ENCODE data around the gene FBXW8.

FBXW8 gene

DNA sequence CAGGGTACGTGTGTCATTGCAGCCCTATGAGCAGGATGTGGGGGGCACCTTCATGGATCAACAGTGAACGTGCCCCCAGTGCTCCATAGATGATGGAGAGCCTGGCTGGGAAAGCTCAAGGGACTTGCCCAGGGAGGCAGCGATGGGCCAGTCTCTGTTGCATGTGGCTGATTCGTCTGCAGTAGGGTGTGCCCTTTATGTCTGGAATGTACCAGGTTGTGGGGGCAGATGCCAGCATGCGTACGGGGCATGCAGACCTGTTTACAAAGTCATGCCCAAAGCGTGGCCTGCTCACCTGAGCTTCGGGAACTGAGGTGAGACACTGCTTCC lies 116.1 kb downstream of the FBXW8 start:
- Histone ChIP-seq H3K27ac (ENCODE audit: extremely low read depth, low read depth, low read length) (no peak overlapping the region), H3K4me3 (ENCODE audit: low read depth, low read length) (no peak overlapping the region), H3K9me3 (ENCODE audit: control insufficient read depth, insufficient read depth, low read depth, low read length) (no peaks in the 10 kb centered on the region), H3K4me1 (ENCODE audit: control insufficient read depth, insufficient read depth, low read length) (peaks cover 6% of the 10 kb centered on the region), H3K36me3 (ENCODE audit: control insufficient read depth in 2 of 2, insufficient read depth in 1 of 2, low read length in 2 of 2) (peaks cover 0 to 54% of the 10 kb centered on the region in 2 experiments; a peak in 2 of 3 replicates)
- ChIA-PET CTCF (interaction anchor here (0.7 to 6.3 kb wide), 3 partner anchors 33 to 145 kb away, joined by 3 to 106 read pairs (median 4); no protein-coding TSS in a partner anchor), POLR2A (no interaction called here)
- TF ChIP-seq REPIN1 (tag by site-specific recombination; IDR thresholded peaks at IDR 0.05; ENCODE audit: low read depth) (no peak), ZNF558 (tag by site-specific recombination; IDR thresholded peaks at IDR 0.05) (no peak), ZNF114 (tag by site-specific recombination; IDR thresholded peaks at IDR 0.05) (no peak), ZNF2 (tag by site-specific recombination; IDR thresholded peaks at IDR 0.05) (no peak), ZBTB17 (tag by site-specific recombination; IDR thresholded peaks at IDR 0.05) (no peak), IKZF3 (tag by site-specific recombination; IDR thresholded peaks at IDR 0.05) (no peak), ZNF155 (tag by site-specific recombination; IDR thresholded peaks at IDR 0.05) (no peak), ZNF610 (tag by site-specific recombination; IDR thresholded peaks at IDR 0.05; ENCODE audit: borderline replicate concordance) (no peak), ZNF664 (tag by site-specific recombination; IDR thresholded peaks at IDR 0.05) (no peak), ZNF266 (tag by site-specific recombination; IDR thresholded peaks at IDR 0.05; ENCODE audit: low read depth) (no peak), ZNF776 (tag by site-specific recombination; IDR thresholded peaks at IDR 0.05; ENCODE audit: borderline replicate concordance) (no peak), ZNF391 (tag by site-specific recombination; IDR thresholded peaks at IDR 0.05; ENCODE audit: borderline replicate concordance, low read depth) (no peak)
- TF ChIP-seq, protein P1, sequence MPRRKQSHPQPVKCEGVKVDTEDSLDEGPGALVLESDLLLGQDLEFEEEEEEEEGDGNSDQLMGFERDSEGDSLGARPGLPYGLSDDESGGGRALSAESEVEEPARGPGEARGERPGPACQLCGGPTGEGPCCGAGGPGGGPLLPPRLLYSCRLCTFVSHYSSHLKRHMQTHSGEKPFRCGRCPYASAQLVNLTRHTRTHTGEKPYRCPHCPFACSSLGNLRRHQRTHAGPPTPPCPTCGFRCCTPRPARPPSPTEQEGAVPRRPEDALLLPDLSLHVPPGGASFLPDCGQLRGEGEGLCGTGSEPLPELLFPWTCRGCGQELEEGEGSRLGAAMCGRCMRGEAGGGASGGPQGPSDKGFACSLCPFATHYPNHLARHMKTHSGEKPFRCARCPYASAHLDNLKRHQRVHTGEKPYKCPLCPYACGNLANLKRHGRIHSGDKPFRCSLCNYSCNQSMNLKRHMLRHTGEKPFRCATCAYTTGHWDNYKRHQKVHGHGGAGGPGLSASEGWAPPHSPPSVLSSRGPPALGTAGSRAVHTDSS (tag by site-specific recombination; IDR thresholded peaks at IDR 0.05), result no peak
- TF ChIP-seq, protein P2, sequence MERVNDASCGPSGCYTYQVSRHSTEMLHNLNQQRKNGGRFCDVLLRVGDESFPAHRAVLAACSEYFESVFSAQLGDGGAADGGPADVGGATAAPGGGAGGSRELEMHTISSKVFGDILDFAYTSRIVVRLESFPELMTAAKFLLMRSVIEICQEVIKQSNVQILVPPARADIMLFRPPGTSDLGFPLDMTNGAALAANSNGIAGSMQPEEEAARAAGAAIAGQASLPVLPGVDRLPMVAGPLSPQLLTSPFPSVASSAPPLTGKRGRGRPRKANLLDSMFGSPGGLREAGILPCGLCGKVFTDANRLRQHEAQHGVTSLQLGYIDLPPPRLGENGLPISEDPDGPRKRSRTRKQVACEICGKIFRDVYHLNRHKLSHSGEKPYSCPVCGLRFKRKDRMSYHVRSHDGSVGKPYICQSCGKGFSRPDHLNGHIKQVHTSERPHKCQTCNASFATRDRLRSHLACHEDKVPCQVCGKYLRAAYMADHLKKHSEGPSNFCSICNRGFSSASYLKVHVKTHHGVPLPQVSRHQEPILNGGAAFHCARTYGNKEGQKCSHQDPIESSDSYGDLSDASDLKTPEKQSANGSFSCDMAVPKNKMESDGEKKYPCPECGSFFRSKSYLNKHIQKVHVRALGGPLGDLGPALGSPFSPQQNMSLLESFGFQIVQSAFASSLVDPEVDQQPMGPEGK (tag by site-specific recombination; IDR thresholded peaks at IDR 0.05), result no peak
- TF ChIP-seq, protein P3, sequence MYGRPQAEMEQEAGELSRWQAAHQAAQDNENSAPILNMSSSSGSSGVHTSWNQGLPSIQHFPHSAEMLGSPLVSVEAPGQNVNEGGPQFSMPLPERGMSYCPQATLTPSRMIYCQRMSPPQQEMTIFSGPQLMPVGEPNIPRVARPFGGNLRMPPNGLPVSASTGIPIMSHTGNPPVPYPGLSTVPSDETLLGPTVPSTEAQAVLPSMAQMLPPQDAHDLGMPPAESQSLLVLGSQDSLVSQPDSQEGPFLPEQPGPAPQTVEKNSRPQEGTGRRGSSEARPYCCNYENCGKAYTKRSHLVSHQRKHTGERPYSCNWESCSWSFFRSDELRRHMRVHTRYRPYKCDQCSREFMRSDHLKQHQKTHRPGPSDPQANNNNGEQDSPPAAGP (tag by site-specific recombination; IDR thresholded peaks at IDR 0.05), result no peak
- TF ChIP-seq, protein P4, sequence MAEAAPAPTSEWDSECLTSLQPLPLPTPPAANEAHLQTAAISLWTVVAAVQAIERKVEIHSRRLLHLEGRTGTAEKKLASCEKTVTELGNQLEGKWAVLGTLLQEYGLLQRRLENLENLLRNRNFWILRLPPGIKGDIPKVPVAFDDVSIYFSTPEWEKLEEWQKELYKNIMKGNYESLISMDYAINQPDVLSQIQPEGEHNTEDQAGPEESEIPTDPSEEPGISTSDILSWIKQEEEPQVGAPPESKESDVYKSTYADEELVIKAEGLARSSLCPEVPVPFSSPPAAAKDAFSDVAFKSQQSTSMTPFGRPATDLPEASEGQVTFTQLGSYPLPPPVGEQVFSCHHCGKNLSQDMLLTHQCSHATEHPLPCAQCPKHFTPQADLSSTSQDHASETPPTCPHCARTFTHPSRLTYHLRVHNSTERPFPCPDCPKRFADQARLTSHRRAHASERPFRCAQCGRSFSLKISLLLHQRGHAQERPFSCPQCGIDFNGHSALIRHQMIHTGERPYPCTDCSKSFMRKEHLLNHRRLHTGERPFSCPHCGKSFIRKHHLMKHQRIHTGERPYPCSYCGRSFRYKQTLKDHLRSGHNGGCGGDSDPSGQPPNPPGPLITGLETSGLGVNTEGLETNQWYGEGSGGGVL (tag by site-specific recombination; IDR thresholded peaks at IDR 0.05), result no peak
- TF ChIP-seq, protein P5, sequence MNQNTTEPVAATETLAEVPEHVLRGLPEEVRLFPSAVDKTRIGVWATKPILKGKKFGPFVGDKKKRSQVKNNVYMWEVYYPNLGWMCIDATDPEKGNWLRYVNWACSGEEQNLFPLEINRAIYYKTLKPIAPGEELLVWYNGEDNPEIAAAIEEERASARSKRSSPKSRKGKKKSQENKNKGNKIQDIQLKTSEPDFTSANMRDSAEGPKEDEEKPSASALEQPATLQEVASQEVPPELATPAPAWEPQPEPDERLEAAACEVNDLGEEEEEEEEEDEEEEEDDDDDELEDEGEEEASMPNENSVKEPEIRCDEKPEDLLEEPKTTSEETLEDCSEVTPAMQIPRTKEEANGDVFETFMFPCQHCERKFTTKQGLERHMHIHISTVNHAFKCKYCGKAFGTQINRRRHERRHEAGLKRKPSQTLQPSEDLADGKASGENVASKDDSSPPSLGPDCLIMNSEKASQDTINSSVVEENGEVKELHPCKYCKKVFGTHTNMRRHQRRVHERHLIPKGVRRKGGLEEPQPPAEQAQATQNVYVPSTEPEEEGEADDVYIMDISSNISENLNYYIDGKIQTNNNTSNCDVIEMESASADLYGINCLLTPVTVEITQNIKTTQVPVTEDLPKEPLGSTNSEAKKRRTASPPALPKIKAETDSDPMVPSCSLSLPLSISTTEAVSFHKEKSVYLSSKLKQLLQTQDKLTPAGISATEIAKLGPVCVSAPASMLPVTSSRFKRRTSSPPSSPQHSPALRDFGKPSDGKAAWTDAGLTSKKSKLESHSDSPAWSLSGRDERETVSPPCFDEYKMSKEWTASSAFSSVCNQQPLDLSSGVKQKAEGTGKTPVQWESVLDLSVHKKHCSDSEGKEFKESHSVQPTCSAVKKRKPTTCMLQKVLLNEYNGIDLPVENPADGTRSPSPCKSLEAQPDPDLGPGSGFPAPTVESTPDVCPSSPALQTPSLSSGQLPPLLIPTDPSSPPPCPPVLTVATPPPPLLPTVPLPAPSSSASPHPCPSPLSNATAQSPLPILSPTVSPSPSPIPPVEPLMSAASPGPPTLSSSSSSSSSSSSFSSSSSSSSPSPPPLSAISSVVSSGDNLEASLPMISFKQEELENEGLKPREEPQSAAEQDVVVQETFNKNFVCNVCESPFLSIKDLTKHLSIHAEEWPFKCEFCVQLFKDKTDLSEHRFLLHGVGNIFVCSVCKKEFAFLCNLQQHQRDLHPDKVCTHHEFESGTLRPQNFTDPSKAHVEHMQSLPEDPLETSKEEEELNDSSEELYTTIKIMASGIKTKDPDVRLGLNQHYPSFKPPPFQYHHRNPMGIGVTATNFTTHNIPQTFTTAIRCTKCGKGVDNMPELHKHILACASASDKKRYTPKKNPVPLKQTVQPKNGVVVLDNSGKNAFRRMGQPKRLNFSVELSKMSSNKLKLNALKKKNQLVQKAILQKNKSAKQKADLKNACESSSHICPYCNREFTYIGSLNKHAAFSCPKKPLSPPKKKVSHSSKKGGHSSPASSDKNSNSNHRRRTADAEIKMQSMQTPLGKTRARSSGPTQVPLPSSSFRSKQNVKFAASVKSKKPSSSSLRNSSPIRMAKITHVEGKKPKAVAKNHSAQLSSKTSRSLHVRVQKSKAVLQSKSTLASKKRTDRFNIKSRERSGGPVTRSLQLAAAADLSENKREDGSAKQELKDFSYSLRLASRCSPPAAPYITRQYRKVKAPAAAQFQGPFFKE (tag by site-specific recombination; IDR thresholded peaks at IDR 0.05; ENCODE audit: borderline replicate concordance), result no peak
